Articular chondrocyte of knee joint (primary cell): Measurements from ENCODE around the gene HIGD1A. TPM values are rescaled to one million over a fixed set of nuclear protein-coding genes. Genes with fewer than 3 reads are reported as not detected.

Experiments used
- small RNA-seq: library from RNA; depleted of rRNA; stranded (forward); fragments of <200 nt; gene quantifications from one replicate; pipeline ENCODE3, GENCODE V24; 2012
- total RNA-seq: library from RNA; depleted of rRNA; stranded (reverse); fragments of >200 nt; gene quantifications from 2 replicates; pipeline ENCODE4 v1.2.3, GENCODE V29; 2012

Gene HIGD1A
- total RNA-seq, result 128 and 146 TPM in 2 replicates

GRCh38 chr3:42804106-42804830 lies at the start of gene HIGD1A:
HIGD1A (minus strand) TSS chr3:42804490; CDS start chr3:42794253, 10,237 bp downstream.

DNA sequence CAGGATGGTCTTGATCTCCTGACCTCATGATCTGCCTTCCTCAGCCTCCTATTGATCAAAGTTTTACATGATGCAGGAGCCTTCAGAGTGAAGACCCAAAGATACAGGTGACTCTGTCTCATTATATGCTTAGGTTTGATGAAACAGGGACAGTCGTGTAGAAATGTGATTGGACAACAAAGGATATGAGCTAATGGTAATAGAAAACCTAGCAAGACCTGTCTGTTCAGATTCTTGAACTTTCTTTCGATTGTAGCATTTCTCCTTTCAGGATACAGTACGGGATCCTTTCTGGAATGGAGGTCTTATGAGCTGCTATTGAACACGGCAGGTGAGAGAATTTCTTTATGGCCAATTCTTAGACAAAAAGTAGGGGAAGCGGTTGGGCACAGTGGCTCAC lies 4.9 kb upstream of the HIGD1A start, which contains the start of gene ACKR2:
Gene ACKR2, plus strand, starts transcription at position 244 of the 400 bp plus-strand sequence. CDS start 55,058 bp downstream, outside the sequence.

GRCh38 chr3:42772670-42773408 lies 31.5 kb downstream of the HIGD1A start, which contains the start of gene CCDC13:
CCDC13 (minus strand) TSS chr3:42773253; CDS start chr3:42758345, 14,908 bp downstream.

Small RNA genes within 50 kb of the gene (small RNA-seq; reads per million reads assigned to genes)
- gene CCDC13, result not detected

Other genes starting within 250 kb of the HIGD1A start
- gene SEC22C, start 222.5 kb downstream of the HIGD1A start, total RNA-seq, result 65.6 and 72.2 TPM in 2 replicates
- gene SS18L2, start 213.6 kb downstream of the HIGD1A start, total RNA-seq, result 19.6 and 22.6 TPM in 2 replicates
- 106 and 116 TPM in 2 replicates for gene NKTR, start 203.8 kb downstream of the HIGD1A start, total RNA-seq
- 29.2 and 33.2 TPM in 2 replicates for gene ZBTB47, start 150.8 kb downstream of the HIGD1A start, total RNA-seq
- not detected in 2 replicates for gene KLHL40, start 119.0 kb downstream of the HIGD1A start, total RNA-seq
- not detected in 2 replicates for gene HHATL, start 101.7 kb downstream of the HIGD1A start, total RNA-seq
- 0.91 and 0.97 TPM in 2 replicates for gene CCDC13, start 31.2 kb downstream of the HIGD1A start, total RNA-seq
- gene ACKR2, start 5.0 kb upstream of the HIGD1A start, total RNA-seq, result 0.13 and 0.32 TPM in 2 replicates
- not detected in 2 replicates for gene CYP8B1, start 71.4 kb upstream of the HIGD1A start, total RNA-seq
- 5.2 and 8.5 TPM in 2 replicates for gene ZNF662, start 101.7 kb upstream of the HIGD1A start, total RNA-seq
- 0.78 and 1.3 TPM in 2 replicates for gene GASK1A, start 174.8 kb upstream of the HIGD1A start, total RNA-seq